BE2C (cell line): ENCODE results near the gene WAS.
"Not testable (repeated sequence)": the region's sequence is repeated elsewhere in the genome, so short reads cannot be mapped to it uniquely, and the experiment has no call there.

Experiments used
- DNase-seq: peaks from one replicate; pipeline ENCODE4 v3.0.0-alpha.2; 2020
- H3K27me3 ChIP-seq: fragments of 250-450 bp; sonication (Bioruptor Pico); 2 replicates; pipeline ENCODE4 v1.5.1; 2020; ENCODE audit warnings: mild to moderate bottlenecking
- H3K36me3 ChIP-seq: fragments of 250-450 bp; sonication (Bioruptor Pico); 2 replicates; pipeline ENCODE4 v1.5.1; 2020; ENCODE audit warnings: mild to moderate bottlenecking
- H3K4me1 ChIP-seq: fragments of 250-450 bp; sonication (Bioruptor Pico); 2 replicates; pipeline ENCODE4 v1.5.1; 2020
- H3K4me3 ChIP-seq: 2 replicates; pipeline ENCODE4 v1.5.1; 2011; ENCODE audit warnings: low read depth, low read length
- H3K9me3 ChIP-seq: fragments of 250-450 bp; sonication (Bioruptor Pico); 2 replicates; pipeline ENCODE4 v1.5.1; 2020
- TF ChIP-seq, protein P1 (sequence below): IDR thresholded peaks from 2 replicates; pipeline ENCODE4 v1.5.1; 2012; ENCODE audit warnings: mild to moderate bottlenecking, low read depth, low read length

WAS gene

GRCh38 chrX:48676106-48676892 is 7.3 kb upstream of the WAS start:
- Histone ChIP-seq H3K36me3 (no peaks in the 10 kb centered on the region), H3K4me3 (peak overlapping the region; percentile 80), H3K9me3 (no peaks in the 10 kb centered on the region), H3K27me3 (no peaks in the 10 kb centered on the region), H3K4me1 (no peaks in the 10 kb centered on the region)
- TF ChIP-seq, protein P1, sequence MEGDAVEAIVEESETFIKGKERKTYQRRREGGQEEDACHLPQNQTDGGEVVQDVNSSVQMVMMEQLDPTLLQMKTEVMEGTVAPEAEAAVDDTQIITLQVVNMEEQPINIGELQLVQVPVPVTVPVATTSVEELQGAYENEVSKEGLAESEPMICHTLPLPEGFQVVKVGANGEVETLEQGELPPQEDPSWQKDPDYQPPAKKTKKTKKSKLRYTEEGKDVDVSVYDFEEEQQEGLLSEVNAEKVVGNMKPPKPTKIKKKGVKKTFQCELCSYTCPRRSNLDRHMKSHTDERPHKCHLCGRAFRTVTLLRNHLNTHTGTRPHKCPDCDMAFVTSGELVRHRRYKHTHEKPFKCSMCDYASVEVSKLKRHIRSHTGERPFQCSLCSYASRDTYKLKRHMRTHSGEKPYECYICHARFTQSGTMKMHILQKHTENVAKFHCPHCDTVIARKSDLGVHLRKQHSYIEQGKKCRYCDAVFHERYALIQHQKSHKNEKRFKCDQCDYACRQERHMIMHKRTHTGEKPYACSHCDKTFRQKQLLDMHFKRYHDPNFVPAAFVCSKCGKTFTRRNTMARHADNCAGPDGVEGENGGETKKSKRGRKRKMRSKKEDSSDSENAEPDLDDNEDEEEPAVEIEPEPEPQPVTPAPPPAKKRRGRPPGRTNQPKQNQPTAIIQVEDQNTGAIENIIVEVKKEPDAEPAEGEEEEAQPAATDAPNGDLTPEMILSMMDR: no peak
- peak; percentile 90 for DNase-seq

- no peaks in the 10 kb centered on the region for H3K36me3 ChIP-seq
- no peaks in the 10 kb centered on the region for H3K27me3 ChIP-seq
- TF ChIP-seq, protein P1: no peak
- DNase-seq: no peak
- peak overlapping the region; percentile 80 for H3K4me3 ChIP-seq
- no peaks in the 10 kb centered on the region for H3K9me3 ChIP-seq
- H3K4me1 ChIP-seq: no peaks in the 10 kb centered on the region
Measured at GRCh38 chrX:48676893-48677270, 6.7 kb upstream of the WAS start.

DNA sequence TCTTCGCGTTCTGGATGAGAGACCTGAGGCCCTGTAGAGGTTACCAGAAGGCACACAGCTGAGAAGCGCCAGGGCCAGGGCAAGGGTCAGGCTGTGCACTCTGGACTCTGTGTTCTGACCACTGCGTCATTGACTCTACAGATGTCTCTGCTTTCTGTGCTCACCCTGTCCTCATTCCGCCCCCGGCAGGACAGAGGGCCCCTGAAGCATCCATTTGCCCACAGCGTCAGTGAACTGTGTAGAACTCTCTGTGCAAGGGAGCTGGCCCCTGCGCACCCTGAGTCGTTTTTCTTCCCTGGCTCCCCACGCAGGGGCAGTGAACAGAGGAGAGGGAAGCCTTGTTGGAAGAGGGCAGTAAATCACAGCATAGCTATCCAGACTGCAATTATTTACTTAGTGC is 6.1 kb upstream of the WAS start:
- H3K9me3 ChIP-seq: no peaks in the 10 kb centered on the region
- no peaks in the 10 kb centered on the region for H3K27me3 ChIP-seq
- no peaks in the 10 kb centered on the region for H3K4me1 ChIP-seq
- DNase-seq: no peak
- TF ChIP-seq, protein P1: no peak
- H3K4me3 ChIP-seq: peak overlapping the region; percentile 80
- H3K36me3 ChIP-seq: no peaks in the 10 kb centered on the region

- H3K27me3 ChIP-seq, H3K4me3 ChIP-seq, DNase-seq, H3K4me1 ChIP-seq, H3K9me3 ChIP-seq, H3K36me3 ChIP-seq: not testable (repeated sequence)
Measured at GRCh38 chrX:48680467-48680866, 3.1 kb upstream of the WAS start.

- DNase-seq, H3K36me3 ChIP-seq, H3K4me3 ChIP-seq, H3K4me1 ChIP-seq, H3K9me3 ChIP-seq, H3K27me3 ChIP-seq: not testable (repeated sequence)
Measured at GRCh38 chrX:48680925-48681324, 2.7 kb upstream of the WAS start.

GRCh38 chrX:48681539-48682183 is 1.9 kb upstream of the WAS start:
- DNase-seq: no peak
- Histone ChIP-seq H3K9me3 (no peaks in the 10 kb centered on the region), H3K27me3 (no peaks in the 10 kb centered on the region), H3K4me3 (no peak overlapping the region), H3K4me1 (no peaks in the 10 kb centered on the region), H3K36me3 (no peaks in the 10 kb centered on the region)
- TF ChIP-seq, protein P1: no peak

- not testable (repeated sequence) for DNase-seq, H3K4me3 ChIP-seq, H3K27me3 ChIP-seq, H3K4me1 ChIP-seq, H3K36me3 ChIP-seq, H3K9me3 ChIP-seq
Measured at GRCh38 chrX:48682795-48683194, 804 bp upstream of the WAS start.
